ENCODE data around the gene DLX2.

Gene DLX2

DNA sequence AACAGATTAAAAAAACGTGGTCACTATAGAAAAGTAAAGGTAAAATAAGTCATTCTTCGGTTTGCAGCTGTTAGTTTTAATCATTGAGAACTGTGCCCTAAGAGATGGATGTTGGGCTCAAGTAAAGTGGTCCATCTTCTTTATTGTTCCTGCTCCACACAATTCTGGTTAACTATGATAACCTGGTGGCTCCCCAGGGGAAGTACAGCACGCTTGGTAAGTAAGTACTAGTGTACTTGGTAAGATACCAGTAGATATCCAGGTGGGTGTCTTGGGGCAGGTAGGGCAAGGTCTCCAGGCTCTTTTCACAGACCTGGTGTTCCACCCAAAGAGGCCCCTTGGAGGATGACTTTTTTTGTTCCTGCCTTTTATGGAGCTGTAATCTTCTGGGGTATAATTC, 31.6 kb upstream of the DLX2 start:
- no peak overlapping the region for H3K27ac ChIP-seq
- TF ChIP-seq, protein P1, sequence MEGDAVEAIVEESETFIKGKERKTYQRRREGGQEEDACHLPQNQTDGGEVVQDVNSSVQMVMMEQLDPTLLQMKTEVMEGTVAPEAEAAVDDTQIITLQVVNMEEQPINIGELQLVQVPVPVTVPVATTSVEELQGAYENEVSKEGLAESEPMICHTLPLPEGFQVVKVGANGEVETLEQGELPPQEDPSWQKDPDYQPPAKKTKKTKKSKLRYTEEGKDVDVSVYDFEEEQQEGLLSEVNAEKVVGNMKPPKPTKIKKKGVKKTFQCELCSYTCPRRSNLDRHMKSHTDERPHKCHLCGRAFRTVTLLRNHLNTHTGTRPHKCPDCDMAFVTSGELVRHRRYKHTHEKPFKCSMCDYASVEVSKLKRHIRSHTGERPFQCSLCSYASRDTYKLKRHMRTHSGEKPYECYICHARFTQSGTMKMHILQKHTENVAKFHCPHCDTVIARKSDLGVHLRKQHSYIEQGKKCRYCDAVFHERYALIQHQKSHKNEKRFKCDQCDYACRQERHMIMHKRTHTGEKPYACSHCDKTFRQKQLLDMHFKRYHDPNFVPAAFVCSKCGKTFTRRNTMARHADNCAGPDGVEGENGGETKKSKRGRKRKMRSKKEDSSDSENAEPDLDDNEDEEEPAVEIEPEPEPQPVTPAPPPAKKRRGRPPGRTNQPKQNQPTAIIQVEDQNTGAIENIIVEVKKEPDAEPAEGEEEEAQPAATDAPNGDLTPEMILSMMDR (IDR thresholded peaks at IDR 0.05), result no peak
- TF ChIP-seq ZFX (IDR thresholded peaks at IDR 0.05; ENCODE audit: borderline replicate concordance), result no peak

DNA sequence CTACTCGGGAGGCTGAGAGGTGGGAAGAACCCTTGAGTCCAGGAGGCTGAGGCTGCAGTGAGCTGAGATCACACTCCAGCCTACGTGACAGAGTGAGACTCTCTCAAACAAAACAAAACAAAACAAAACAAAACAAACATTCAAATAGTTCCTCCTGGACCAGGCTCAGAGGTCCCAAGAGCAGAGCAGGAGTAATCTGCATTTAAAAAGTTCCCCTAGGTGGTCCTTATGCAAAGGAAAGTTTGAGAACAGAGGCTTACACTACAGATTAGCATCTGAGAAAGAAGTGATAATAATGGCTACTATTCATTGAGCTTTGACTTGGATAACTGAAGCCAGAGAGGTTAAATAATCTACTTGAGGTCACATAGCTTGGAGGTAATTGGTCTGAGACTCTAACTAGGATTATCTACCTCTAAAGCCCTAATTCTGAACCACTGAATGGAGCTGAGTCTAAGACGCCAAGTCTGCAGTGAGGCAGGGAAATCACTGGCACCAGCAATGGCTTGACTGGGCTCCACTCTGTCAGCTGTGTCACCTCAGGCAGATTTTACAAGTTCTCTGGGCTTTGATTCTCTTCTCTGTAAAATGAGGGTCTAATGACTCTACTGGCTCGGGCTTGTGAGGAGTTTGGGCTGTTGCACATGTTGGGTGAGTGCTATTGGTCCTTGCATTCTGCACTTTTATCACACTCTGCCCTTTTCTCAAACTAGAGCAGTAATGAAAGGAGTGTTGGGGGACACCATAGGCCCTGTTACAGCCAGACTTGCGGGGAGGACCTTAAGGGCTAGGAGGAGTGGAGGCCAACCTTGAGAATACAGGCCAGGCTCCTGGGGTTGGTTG, 29.2 kb upstream of the DLX2 start:
- TF ChIP-seq ZFX (IDR thresholded peaks at IDR 0.05; ENCODE audit: borderline replicate concordance), result no peak
- TF ChIP-seq, protein P1 (IDR thresholded peaks at IDR 0.05), result no peak
- no peak overlapping the region for H3K27ac ChIP-seq

DNA sequence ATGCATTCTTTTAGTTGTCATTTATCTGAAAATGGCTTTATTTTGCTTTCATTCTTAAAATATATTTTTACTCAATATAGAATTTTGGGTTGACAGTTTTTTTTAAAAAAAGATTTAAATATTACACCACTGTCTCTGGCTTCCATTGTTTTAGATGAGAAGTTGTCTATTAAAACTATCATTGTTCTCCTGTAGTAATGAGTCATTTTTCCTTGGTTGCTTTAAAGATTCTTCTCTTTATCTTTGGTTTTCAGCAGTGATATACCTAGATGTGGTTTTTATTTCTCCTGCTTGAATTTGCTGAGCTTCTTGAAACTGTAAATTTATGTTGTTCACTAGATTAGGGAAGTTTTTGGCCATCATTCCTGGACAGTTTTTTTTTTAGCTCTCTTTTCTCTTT, 26.7 kb upstream of the DLX2 start:
- TF ChIP-seq ZFX (IDR thresholded peaks at IDR 0.05; ENCODE audit: borderline replicate concordance), result no peak
- TF ChIP-seq, protein P1 (IDR thresholded peaks at IDR 0.05), result no peak
- no peak overlapping the region for H3K27ac ChIP-seq

DNA sequence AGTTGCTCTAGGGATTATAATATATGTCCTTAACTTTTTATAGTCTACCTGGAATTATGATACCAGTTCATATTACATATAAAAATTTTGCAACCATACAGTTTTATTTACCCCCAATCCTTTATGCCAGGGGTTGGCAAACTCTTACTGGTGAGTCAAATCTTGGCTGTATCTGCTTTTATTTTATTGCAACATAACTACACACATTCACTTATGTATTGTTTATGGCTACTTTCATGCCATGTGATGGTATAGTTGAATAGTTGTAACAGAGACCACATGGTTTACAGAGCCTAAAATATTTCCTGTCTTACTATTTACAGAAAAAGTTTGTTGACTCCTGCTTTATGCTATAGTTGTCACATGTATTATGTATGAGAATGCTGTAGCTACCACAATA, 25.8 kb upstream of the DLX2 start:
- H3K27ac ChIP-seq, result no peak overlapping the region
- TF ChIP-seq, protein P1 (IDR thresholded peaks at IDR 0.05), result no peak
- no peak for TF ChIP-seq ZFX (IDR thresholded peaks at IDR 0.05; ENCODE audit: borderline replicate concordance)

DNA sequence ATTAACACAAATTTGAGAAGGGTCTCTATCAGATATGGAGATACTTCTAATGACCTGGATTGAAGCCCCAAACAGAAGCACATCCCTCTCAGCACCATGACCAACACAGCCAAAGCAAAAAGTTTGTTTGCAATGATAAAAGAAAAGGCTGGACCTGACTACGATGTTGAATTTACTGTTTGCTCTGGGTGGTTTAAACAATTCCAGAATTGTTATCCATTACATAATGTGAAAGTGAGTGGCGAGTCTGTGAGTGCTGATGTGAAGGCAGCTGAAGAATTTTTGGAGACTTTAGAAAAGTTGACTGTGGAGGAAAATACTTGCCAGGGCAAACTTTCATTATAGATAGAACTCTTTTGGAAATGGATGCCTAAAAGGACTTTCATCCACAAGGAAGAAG, 17.4 kb upstream of the DLX2 start:
- no peak overlapping the region for H3K27ac ChIP-seq
- TF ChIP-seq ZFX (IDR thresholded peaks at IDR 0.05; ENCODE audit: borderline replicate concordance), result no peak
- TF ChIP-seq, protein P1 (IDR thresholded peaks at IDR 0.05), result no peak

DNA sequence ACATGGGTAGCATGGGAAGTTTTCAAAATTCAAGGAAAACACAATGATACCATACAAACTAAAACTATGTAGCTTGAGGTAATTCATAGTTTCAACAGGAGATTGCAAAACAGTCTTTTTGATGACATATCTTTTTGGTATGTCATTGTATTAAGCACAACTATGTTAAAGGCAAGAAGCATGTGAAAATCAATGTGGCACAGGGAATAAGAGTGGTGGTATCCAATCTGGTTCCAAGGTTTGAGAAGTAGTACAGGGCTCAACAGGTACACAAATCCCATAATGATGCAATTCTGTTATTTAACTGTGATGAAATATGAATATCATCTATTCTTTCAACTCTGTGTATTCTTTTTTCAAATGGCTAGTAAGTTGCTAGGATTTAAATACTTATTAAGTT, 16.4 kb upstream of the DLX2 start:
- TF ChIP-seq, protein P1 (IDR thresholded peaks at IDR 0.05), result no peak
- TF ChIP-seq ZFX (IDR thresholded peaks at IDR 0.05; ENCODE audit: borderline replicate concordance), result no peak
- H3K27ac ChIP-seq, result no peak overlapping the region

DNA sequence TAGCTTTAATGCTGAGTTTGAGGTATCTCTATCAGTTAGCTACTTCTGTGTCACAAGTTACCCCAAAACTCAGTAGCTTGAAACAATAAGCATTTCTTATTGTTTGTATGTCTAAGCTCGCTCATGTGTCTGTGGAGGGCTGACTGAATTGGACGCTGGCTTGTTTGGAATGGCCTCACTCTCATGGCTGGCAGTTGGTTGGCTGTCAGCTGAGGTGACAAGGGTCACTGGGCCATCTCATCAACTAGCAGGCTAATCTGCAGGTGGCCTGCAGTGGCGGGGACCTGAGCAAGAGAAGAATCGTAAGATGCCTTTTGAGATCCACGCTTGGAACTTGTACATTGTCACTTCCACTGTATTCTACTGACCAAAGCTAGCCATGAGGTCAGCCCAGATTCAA, 13.4 kb upstream of the DLX2 start:
- TF ChIP-seq ZFX (IDR thresholded peaks at IDR 0.05; ENCODE audit: borderline replicate concordance), result no peak
- TF ChIP-seq, protein P1 (IDR thresholded peaks at IDR 0.05), result no peak

More for the DNA sequence above, 13.4 kb upstream of the DLX2 start:
- no peak overlapping the region for H3K27ac ChIP-seq
